GM15510 (cell line): ENCODE results near the gene ITGB8.

Experiments
- POLR2A ChIP-seq: IDR thresholded peaks from 3 replicates; pipeline ENCODE4 v1.6.1; 2011; ENCODE audit warnings: borderline replicate concordance; ENCODE audit not compliant: insufficient read length; ENCODE audit errors: extremely low read depth

The ITGB8 gene

DNA sequence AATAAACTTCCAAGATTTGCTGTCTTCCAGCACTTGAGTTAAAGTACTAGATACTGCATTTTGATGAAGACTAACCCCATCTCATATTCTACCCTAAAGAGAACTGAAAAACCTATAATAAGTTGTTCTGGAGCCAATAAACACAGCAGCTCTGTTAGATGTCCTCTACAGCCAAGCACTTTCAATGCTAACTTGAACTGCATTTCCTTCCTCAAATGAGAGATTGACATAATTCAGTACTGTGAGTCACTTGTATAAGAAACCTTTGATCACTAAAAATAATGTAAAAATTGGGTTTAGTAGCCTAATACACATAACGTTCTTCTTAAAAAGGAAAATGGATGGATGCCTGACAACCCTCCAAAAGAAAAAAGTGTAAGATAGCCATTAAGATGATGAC lies 81.3 kb downstream of the ITGB8 start:
- TF ChIP-seq POLR2A: no peak

DNA sequence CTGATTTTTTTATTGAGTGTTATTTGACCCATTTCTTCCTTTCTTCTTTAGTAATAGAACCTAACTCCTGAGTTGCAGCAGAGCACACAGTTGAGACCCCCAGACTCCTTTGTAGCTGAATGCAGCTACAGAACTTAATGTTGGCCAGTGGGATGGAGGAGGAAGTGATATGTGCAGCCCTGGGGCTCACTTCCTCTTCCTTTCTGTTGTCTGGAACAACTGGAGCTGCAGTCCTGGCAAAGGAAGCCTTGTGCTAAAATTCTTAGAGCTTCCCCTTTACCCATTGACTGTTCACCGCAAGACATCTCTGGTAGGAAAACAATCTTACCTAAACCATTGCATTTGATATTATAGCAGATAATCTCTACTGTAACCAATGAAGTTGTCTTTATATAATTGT lies 86.6 kb downstream of the ITGB8 start:
- TF ChIP-seq POLR2A: no peak

DNA sequence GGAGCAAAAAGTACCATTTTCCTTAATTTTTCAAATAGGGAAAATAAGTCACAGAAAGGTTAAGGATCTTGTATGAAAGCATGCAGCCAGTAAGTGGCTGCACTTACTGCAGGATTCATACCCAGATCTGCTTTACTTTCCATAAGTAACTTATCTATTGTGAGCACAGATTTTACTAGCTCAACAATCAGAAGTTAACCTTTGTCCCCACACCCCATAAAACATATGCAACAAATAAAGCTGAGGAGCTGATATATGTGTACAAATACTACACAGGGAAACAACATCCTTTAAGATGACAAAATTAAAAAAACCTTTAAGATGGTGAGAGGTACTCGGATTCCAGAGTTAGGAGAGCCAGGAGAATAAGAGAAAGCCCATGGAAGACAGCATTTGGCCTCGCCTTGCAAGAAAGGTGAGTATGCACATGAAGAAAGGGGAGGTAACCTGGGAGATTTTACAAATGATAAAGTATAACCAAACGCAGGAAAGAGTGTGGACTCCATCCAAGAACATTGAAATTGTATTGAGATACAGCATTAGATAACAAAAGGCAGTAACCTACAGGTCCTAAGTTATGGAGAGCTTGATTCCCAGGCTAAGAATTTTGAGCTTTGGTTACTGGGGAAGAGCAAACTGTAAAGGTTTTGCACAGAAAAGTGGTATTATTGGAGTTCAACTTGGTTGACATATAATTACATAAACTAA lies 87.1 kb downstream of the ITGB8 start:
- no peak for TF ChIP-seq POLR2A

DNA sequence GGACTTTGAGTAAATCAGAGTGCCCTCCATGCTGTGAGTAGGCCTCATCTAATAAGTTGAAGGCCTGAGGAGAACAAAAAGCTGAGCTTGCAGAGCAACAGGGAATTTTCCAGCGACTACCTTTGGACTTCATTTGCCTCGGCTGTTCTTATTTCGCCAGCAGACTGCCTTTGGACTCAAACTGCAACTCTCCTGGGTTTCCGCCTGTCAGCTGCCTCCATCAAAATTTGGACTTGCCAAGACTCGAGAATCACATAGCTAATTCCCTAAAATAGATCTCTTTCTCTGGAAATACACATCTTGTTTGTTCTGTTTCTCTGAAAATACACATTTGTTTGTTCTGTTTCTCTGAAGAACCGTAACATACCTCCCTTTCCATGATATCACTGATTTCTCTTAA lies 93.8 kb downstream of the ITGB8 start:
- TF ChIP-seq POLR2A: no peak

GRCh38 chr7:20430664-20431063 lies 100.0 kb downstream of the ITGB8 start:
- no peak for TF ChIP-seq POLR2A

DNA sequence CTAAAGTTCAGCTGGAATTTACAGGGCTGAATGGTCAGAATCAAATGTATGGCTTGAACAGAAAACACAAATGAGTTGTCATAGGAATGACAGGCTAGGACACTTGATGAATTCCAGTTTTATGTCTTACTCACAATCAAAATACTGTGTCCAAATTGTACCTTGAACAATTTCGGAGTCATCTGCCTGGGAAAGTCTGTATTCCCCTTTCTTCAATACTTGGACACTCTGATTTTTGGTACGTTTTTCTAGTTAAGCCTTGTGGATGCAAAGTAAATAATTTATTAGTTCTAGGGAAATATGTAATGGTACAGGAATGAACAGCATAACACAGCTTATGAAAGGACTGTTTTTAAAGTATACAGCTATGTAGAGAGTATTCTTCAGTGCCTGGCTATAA lies 100.4 kb downstream of the ITGB8 start:
- no peak for TF ChIP-seq POLR2A

- TF ChIP-seq POLR2A: no peak
These were observed 101.4 kb downstream of the ITGB8 start for GRCh38 chr7:20432071-20432470.

DNA sequence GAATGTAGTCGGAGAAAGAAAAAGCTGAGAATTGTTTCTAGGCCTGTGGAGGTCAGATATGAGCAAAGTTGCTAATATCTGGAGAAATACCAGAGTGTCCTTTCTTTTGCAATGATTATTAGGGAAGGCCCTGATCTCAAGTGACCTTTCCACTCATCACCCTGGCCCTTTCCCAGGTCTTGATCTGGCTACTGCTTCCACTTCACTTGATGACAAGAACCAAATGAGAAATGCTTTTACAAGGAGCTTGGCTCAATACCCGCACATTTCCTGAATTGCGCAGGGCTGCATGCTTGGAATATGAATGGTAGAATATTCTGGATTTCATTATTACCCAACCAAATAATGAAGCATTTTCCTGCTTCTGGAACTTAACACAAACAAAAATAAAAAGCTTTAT lies 104.6 kb downstream of the ITGB8 start:
- no peak for TF ChIP-seq POLR2A

DNA sequence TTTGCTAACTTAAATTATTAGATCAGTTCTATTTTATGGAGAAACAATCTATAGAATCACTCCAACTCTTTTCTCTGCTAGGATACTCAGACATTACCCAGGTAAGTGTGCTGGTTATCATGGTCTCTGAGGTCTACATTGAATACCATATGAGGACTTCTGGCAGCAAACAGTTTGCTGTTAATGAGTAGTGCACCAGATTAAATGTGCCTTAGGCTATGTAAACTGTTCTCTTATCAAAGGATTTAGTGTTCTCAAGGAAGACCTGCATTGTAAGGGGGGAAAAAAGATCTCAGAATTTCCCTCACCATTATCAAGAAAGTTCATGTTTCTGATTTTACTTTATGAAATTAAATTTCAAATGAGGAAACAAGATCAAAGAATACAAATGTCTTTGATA lies 107.5 kb downstream of the ITGB8 start:
- TF ChIP-seq POLR2A: no peak

DNA sequence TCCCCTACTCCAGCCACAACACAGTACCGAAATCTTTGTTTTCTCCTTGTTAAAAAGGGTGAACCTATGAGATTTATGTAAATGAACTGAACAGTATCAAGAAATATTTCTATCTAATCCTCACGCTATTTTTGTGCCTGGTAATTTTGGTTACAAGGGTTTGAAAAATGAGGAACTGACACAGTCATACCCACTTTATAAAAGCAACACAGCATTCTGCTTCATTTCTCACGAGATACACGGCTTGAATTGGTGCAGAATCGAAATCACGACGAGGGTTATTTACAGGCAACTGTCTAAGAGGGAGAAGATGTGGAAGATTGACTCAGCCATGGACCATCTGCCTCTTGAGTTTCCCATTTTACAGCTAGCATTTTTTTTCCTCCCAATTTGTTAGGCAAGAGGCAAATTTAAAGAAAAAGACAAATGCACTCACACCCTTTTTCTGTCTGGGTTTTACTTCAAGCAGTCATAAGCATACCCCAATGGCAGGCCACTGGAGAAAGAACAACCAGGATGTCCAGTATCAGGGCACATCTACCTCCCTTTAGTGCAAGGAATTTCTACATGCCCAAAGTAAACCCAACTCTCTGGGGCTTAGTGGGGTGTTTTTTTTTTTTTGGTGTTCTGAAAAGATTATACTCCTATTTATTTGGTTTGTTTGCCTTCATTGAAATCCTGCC lies 108.1 kb downstream of the ITGB8 start:
- TF ChIP-seq POLR2A: no peak

DNA sequence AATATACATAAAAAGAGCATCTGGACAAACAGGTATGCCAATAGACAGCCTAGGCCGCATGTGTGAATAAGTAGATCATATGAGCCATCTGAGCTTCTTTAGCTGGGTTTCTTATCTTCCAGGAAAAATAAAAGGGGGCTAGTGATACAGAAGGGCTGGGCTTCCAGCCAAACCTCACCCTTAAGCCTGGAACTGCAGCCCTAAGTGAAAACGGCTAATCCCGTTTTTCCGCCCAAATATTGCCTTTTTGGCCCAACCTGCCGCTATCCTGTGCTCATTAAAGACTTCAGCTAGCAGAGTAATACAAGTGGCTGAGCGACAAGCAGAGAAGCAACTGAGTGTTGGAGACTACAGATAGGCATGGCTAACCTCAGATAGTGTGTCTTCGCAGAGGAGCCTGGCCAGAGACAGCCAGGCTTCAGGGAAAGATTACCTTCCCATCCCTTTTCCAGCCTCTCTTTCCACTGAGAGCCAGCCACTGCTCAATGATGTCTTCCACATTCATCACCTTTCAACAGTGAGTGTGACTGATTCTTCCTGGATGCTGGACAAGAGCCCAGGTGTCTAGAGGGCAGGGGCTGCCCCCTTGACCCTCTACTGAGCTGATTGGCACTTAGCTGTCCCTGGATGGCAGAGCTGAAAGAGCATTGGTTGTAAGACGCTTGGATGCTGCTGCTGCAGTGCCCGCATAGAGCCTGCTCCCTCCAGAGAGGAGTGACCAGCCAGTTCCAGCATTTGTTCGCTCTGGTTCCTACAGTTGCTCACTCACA lies 108.9 kb downstream of the ITGB8 start:
- TF ChIP-seq POLR2A: no peak

DNA sequence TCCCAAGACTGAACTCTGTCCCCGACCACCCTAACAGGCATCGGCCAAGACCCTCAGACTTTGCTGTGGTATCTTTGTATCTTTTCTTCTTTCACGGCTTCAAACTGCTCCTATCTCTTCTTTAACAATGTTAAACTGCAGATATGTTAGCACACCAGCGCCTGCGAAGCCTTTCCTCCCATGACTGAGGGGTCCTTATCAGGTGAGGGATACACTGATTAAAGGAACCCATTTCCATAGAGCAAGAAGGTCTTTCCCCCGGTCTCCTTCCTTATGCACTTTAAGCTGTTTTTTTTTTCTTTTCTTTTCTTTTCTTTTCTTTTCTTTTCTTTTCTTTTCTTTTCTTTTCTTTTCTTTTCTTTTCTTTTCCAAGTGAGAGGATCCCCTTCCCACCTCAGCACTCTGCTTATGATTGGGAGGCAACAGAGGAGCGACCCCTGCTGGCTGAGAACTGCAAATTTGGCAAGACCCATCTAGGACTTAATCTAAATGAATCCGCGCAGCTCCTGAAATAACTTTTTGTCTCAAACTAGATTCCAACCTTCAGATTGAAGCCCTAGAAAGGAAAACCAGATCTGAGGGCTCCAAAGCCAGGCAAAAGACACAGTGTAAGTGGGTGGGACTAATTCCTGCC lies 109.9 kb downstream of the ITGB8 start:
- no peak for TF ChIP-seq POLR2A

GRCh38 chr7:20441346-20441745 lies 110.6 kb downstream of the ITGB8 start:
- TF ChIP-seq POLR2A: no peak

- no peak for TF ChIP-seq POLR2A
These were observed 111.3 kb downstream of the ITGB8 start for GRCh38 chr7:20441991-20442441.

DNA sequence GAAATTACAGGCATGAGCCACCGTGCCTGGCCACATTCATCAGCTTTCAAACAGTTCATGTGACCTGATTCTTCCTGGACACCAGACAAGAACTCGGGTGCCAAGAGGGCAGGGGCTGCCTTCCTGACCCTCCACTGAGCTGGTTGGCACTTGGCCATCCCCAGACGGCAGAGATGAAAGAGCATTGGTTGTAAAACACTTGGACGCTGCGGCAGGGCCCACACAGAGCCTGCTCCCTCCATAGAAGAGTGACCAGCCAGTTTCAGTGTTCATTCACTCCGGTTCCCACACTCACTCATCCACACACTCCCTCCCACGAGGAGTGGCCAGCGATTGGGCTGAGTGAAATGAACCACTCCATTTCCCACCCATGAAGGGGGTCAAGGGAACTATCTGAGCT lies 112.3 kb downstream of the ITGB8 start:
- TF ChIP-seq POLR2A: no peak
